WTC11 (cell line): ENCODE results near the gene GNAO1.

Source experiments
- FOXJ3 ChIP-seq: sonication (generic); formaldehyde crosslinking; IDR thresholded peaks from 2 replicates; pipeline ENCODE4 v1.9.0; 2021; ENCODE audit warnings: missing genetic modification reagents, mild to moderate bottlenecking, borderline replicate concordance
- MXD4 ChIP-seq: fragments of 250-450 bp; sonication (Bioruptor Pico); IDR thresholded peaks from 2 replicates; pipeline ENCODE4 v1.8.0; 2021; ENCODE audit warnings: mild to moderate bottlenecking, moderate library complexity, borderline replicate concordance
- ZNF121 ChIP-seq: sonication (generic); formaldehyde crosslinking; IDR thresholded peaks from 2 replicates; pipeline ENCODE4 v1.8.0; 2023; ENCODE audit warnings: missing genetic modification reagents
- TF ChIP-seq, protein P1 (sequence below): fragments of 200-600 bp; IDR thresholded peaks from 2 replicates; pipeline ENCODE4 v1.8.0; 2022; ENCODE audit warnings: antibody characterized with exemption
- TF ChIP-seq, protein P2 (sequence below): sonication (generic); formaldehyde crosslinking; IDR thresholded peaks from 2 replicates; pipeline ENCODE4 v1.8.0; 2022; ENCODE audit warnings: mild to moderate bottlenecking, missing genetic modification reagents

DNA sequence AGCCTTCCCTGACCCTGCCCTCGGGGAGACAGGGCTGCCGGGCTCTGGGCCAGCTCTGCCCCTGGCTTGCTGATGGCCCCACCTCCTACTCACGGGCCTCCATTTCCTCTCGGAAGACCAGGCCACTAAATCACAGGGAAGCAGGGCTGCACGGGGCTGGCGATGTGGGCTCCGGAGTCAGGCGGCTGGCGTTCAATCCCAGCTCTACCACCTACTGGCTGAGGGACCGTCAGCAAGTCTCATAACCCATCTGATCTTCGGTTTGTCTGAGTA lies 120.7 kb downstream of the GNAO1 start:
- TF ChIP-seq, protein P1, sequence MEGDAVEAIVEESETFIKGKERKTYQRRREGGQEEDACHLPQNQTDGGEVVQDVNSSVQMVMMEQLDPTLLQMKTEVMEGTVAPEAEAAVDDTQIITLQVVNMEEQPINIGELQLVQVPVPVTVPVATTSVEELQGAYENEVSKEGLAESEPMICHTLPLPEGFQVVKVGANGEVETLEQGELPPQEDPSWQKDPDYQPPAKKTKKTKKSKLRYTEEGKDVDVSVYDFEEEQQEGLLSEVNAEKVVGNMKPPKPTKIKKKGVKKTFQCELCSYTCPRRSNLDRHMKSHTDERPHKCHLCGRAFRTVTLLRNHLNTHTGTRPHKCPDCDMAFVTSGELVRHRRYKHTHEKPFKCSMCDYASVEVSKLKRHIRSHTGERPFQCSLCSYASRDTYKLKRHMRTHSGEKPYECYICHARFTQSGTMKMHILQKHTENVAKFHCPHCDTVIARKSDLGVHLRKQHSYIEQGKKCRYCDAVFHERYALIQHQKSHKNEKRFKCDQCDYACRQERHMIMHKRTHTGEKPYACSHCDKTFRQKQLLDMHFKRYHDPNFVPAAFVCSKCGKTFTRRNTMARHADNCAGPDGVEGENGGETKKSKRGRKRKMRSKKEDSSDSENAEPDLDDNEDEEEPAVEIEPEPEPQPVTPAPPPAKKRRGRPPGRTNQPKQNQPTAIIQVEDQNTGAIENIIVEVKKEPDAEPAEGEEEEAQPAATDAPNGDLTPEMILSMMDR, result no peak
- no peak for TF ChIP-seq ZNF121 (CRISPR knock-in tag)
- no peak for TF ChIP-seq FOXJ3 (CRISPR knock-in tag)
- TF ChIP-seq, protein P2, sequence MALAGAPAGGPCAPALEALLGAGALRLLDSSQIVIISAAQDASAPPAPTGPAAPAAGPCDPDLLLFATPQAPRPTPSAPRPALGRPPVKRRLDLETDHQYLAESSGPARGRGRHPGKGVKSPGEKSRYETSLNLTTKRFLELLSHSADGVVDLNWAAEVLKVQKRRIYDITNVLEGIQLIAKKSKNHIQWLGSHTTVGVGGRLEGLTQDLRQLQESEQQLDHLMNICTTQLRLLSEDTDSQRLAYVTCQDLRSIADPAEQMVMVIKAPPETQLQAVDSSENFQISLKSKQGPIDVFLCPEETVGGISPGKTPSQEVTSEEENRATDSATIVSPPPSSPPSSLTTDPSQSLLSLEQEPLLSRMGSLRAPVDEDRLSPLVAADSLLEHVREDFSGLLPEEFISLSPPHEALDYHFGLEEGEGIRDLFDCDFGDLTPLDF (CRISPR knock-in tag), result no peak
- no peak for TF ChIP-seq MXD4 (CRISPR knock-in tag)
